NCI-H2227 (cell line): ENCODE data around the gene USH2A.

ENCODE experiments used
- DNase-seq: peaks from one replicate; lab custom pipeline; 2025; ENCODE audit not compliant: unreplicated experiment; lab: John Stamatoyannopoulos, UW

USH2A gene

GRCh38 chr1:216142921-216143320 is 280.3 kb downstream of the USH2A start:
- no peak for DNase-seq

DNA sequence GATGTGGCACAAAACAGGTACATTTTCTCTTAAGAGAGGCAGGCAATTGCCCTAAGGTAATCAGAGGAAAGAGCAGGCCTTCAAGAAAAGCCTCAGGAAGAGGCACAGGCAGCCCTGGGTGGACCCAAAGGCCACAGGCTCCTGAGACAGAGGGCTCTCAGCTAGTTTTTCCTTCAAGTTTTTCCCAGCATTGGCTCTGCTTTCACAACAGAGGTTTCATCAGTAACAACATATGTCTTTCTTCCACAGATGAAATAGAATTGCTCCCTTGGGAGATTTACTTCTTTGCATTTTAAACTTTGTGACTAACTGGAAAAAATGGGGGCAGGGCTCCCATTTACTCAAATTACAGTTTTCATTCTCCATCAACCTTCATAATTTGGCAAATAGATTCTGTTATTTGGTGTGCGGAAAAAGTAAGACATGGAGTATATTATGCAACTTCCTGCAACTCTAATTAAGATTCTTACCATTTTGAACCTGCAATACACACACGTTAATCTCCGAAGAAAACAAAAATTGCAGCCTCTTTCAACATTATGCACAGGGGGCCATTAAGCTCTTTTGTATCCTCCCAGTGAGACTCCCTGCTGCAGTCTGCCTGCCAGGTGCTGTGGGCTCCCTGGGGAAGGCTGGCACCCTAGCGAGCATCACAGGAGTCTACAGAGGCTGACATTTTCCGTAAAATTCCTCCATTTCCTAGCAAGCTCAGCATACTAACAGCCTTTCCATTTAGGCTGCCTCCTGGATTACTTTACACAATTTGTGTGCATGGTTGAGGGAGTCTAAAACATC is 282.3 kb downstream of the USH2A start:
- no peak for DNase-seq

DNA sequence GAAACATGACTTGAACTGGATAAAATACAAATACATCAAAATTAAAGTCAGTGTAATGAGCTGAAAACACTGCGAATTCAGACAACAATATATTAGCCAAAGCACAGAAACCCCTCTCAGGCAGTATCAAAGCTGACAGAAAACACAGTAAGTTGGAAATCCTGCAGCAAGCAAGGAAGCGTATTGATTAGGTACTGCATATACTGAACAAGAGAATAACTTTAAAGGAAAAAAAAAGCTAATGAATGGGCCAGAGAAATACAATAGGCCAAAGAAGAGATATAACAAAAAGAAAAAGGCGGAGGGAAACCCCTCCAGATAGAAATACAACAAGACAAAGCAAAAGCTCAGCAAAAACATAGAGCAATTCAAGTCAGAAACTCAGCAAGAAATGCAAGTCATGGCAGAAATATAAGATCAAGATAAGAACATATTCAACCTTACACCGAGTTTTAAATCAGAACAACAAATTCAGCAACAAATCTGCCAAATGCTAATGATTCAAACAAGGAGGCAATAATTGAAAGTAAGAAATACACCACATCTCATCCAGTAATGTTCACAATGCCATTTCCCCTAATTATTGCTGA is 299.0 kb downstream of the USH2A start:
- no peak for DNase-seq

GRCh38 chr1:216123446-216124191 is 299.6 kb downstream of the USH2A start:
- no peak for DNase-seq

DNA sequence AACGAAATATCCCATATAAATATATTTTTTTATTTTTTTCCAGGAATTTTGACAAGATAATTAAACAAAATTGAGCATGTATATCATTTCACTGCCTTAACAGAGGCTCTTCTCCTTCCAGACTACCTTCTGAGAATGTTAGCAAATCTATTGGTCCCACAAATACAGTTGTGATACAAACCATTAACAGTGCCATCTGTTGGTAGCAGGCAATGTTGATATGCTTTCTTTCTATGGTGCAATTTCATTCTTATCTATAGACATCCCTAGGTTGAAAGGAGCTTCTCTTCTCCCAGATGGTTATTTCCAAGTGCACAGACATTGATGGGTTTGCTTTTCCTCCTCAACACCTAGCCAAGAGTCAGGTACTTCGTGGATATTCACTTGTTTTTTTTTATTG is 303.6 kb downstream of the USH2A start:
- DNase-seq: peak; percentile 8

GRCh38 chr1:216114180-216114579 is 309.1 kb downstream of the USH2A start:
- no peak for DNase-seq

DNA sequence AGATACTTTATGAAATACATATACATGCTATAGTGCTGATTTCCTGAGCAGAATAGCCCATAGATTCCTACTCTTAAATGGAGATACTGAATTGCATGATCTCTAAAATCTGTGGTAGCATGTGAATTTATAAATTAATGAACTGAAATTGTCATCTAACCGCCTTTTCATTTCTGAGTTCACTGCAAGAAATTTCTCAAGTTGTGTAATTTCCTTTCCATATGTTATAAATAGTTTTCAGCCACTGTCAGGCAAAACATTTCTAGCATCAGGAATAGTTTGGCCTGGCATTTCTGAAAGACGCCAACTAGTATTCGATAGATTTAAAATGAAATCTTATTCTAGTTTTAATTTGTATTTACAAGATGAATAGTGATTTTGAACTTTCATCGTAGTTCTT is 310.1 kb downstream of the USH2A start:
- DNase-seq: no peak

GRCh38 chr1:216111842-216112241 is 311.4 kb downstream of the USH2A start:
- no peak for DNase-seq

GRCh38 chr1:216095400-216095799 is 327.8 kb downstream of the USH2A start:
- DNase-seq: no peak

DNA sequence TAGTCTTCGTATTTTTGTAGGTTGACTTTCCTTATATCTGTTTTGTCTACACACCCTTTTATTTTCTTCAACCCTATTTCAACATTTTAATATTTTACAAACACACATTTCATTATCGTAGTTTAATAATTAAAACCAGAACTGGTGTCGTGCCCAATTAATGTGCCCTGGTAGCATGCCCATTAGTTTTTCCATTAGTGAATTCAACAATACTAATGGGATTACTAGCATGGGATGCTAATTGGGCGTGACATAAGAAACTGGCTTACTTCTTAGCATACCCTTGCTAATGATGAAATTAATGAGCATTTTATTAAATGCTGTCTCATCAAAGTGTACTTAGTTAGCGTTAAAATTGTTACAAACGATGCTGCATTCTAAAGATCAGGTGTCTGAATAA is 332.7 kb downstream of the USH2A start:
- DNase-seq: no peak

GRCh38 chr1:216086678-216087077 is 336.6 kb downstream of the USH2A start:
- no peak for DNase-seq

DNA sequence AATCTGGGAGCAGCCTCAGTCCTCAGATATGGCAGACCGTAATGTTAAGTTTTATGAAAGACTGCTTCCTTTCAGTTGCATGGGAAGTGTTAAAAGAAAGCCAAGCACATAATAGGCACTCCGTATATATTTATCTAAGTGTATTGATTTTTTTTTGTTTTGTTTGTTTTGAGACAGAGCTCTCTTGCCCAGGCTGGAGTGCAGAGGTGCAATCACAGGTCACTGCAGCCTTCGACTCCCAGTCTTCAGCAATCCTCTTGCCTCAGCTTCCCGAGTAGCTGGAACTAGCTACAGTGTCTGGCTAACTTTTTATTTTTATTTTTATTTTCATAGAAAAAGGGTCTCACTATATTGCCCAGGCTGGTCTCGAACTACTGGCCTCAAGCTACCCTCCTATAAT is 341.8 kb downstream of the USH2A start:
- no peak for DNase-seq

GRCh38 chr1:216076751-216077150 is 346.5 kb downstream of the USH2A start:
- no peak for DNase-seq

GRCh38 chr1:216075339-216075738 is 347.9 kb downstream of the USH2A start:
- DNase-seq: no peak

DNA sequence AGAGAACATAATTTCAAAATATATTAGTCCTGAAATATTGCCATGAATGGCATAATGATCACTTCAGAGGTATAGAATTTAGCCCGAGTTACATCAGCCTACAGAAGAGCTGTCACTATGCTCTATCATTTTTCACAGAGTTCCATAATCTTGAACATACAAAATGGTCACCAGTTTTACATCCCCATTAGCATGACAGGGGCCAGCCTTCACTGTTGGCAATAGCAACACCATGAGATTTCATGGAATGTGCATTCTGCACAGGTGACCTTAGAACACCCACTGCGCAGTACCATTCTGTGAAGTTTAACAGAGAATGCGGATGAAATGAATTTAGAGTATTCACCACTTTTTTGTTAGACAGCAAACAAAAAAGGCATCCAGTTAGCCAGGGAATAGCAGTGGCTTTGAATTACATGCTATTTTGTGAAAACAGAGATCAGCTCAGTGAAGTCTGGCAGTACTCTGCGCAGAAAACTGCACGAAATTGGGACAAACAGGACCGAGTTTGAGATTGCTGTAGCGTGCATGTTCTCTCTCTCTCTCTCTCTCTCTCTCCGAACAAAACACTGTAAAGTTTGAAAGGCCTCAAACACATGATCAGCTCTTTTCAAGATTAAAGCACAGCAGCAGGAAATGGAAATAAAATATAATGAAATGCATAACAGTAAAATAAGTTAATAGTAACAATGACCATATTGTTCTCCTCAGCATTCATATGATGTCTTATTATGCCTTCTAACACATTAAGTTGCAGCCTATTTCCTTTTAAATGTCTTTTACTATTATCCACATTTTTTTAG is 349.3 kb downstream of the USH2A start:
- DNase-seq: no peak

GRCh38 chr1:216071262-216071661 is 352.0 kb downstream of the USH2A start:
- no peak for DNase-seq

DNA sequence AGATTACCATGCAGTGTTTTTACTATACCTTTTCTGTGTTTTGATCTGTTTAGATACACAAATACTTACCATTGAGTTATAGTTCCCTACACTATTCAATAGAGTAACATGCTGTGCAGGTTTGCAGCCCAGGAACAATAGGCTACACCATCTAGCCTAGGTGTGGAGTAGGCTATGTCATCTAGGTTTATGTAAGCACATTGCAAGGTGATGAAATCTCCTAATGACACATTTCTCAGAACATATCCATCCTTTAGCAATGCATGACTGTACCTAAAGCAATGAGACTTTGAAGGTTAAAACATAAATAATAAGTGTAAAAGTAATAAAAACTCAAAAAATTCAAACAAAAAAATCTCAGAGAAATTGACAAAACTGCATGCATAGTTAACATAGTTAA is 358.6 kb downstream of the USH2A start:
- no peak for DNase-seq

DNA sequence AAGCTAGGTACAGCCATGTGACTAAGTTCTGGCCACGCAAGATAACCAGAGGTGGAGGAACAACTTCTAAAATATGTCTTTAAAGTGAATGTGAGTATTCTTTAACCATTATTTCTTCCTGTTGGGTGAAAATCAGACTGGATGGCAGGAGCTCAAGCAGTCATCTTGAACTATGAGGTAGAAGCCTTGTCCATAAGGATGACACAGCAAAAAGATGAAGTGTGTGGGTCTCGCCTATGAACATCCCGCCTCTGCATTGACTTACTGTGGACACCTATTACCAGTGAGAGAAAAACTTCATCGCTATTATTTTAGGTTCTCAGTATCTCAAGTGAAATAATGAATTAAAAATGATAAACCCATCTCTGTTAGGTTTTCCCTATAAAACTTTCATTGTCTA is 365.3 kb downstream of the USH2A start:
- no peak for DNase-seq

GRCh38 chr1:216057063-216057462 is 366.2 kb downstream of the USH2A start:
- no peak for DNase-seq

DNA sequence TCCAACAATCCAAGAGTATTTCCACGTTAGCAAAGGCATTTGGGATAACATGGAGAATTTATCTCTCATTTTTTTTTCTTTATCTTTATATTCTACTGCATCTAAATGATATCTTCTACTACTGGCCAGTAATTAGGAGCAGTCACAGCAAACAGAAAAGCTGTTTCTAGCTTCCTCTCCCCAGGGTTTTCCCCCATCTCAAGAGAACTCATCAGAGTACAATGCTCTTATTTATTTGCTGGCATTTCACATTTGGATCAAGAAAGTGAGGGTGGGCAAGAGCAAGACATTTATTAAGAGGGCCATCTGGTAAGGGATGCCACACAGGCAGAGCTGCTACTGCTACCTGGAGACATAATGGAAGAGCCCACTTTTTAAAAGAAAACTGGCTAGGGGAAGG is 368.2 kb downstream of the USH2A start:
- no peak for DNase-seq

- peak; percentile 10 for DNase-seq
Measured at GRCh38 chr1:216054600-216054999, 368.6 kb downstream of the USH2A start.
